Measurements from ENCODE around the gene GSN. TPM values are rescaled to one million over a fixed set of nuclear protein-coding genes. Genes with fewer than 3 reads are reported as not detected.

GSN gene
- total RNA-seq, 1 donor from 2014 or later, result 2,053 TPM

GRCh38 chr9:121230256-121230655 is 37.7 kb upstream of the GSN start:
- Histone ChIP-seq H3K36me3 (no peaks in the 10 kb centered on the region), H3K27ac (no peak overlapping the region), H3K27me3 (no peaks in the 10 kb centered on the region), H3K4me3 (no peak overlapping the region), H3K4me1 (no peaks in the 10 kb centered on the region), H3K9me3 (no peaks in the 10 kb centered on the region)
- intact Hi-C loops (cut with DNase I), result no loop called here
- TF ChIP-seq POLR2AphosphoS5 (IDR thresholded peaks at IDR 0.05; ENCODE audit: insufficient read depth in 1 of 2, low read depth in 1 of 2), result no peak
- TF ChIP-seq, protein P1, sequence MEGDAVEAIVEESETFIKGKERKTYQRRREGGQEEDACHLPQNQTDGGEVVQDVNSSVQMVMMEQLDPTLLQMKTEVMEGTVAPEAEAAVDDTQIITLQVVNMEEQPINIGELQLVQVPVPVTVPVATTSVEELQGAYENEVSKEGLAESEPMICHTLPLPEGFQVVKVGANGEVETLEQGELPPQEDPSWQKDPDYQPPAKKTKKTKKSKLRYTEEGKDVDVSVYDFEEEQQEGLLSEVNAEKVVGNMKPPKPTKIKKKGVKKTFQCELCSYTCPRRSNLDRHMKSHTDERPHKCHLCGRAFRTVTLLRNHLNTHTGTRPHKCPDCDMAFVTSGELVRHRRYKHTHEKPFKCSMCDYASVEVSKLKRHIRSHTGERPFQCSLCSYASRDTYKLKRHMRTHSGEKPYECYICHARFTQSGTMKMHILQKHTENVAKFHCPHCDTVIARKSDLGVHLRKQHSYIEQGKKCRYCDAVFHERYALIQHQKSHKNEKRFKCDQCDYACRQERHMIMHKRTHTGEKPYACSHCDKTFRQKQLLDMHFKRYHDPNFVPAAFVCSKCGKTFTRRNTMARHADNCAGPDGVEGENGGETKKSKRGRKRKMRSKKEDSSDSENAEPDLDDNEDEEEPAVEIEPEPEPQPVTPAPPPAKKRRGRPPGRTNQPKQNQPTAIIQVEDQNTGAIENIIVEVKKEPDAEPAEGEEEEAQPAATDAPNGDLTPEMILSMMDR (IDR thresholded peaks at IDR 0.05), result no peak
- no peak for TF ChIP-seq POLR2A (IDR thresholded peaks at IDR 0.05)
- DNase-seq (ENCODE audit: extremely low spot score in 2 of 2), result no peak

DNA sequence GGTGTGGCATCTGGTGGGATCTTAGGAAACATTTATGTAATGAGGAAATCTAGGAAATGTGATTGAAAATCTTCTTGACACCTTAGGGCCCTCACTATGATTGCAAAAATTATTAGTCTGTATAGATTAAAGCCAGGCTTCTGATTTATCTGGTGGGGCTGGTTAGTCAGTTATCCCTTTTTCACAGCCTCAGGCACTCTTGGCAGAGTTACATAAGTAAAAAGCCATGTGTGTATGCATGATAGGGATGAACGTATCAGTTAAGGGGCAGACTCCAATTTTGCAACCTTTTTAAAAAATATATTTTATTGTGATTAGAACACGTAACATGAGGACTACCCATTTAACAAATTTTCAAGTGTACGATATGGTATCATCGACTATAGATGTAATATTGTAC is 35.7 kb upstream of the GSN start:
- H3K27me3 ChIP-seq, result no peaks in the 10 kb centered on the region
- no peak overlapping the region for H3K27ac ChIP-seq
- no peak overlapping the region for H3K4me3 ChIP-seq
- TF ChIP-seq, protein P1 (IDR thresholded peaks at IDR 0.05), result no peak
- no peak for TF ChIP-seq POLR2A (IDR thresholded peaks at IDR 0.05)
- TF ChIP-seq POLR2AphosphoS5 (IDR thresholded peaks at IDR 0.05; ENCODE audit: insufficient read depth in 1 of 2, low read depth in 1 of 2), result no peak
- DNase-seq (ENCODE audit: extremely low spot score in 2 of 2), result no peak
- no peaks in the 10 kb centered on the region for H3K4me1 ChIP-seq
- intact Hi-C loops (cut with DNase I), result no loop called here
- H3K36me3 ChIP-seq, result no peaks in the 10 kb centered on the region
- H3K9me3 ChIP-seq, result no peaks in the 10 kb centered on the region

GRCh38 chr9:121233906-121234831 is 33.8 kb upstream of the GSN start:
- no peak overlapping the region for H3K4me3 ChIP-seq
- no peaks in the 10 kb centered on the region for H3K36me3 ChIP-seq
- intact Hi-C loops (cut with DNase I), result no loop called here
- DNase-seq (ENCODE audit: extremely low spot score in 2 of 2), result no peak
- no peaks in the 10 kb centered on the region for H3K27me3 ChIP-seq
- H3K9me3 ChIP-seq, result no peaks in the 10 kb centered on the region
- H3K27ac ChIP-seq, result no peak overlapping the region
- H3K4me1 ChIP-seq, result no peaks in the 10 kb centered on the region
- TF ChIP-seq, protein P1 (IDR thresholded peaks at IDR 0.05), result no peak
- TF ChIP-seq POLR2AphosphoS5 (IDR thresholded peaks at IDR 0.05; ENCODE audit: insufficient read depth in 1 of 2, low read depth in 1 of 2), result no peak
- TF ChIP-seq POLR2A (IDR thresholded peaks at IDR 0.05), result no peak

- intact Hi-C loops (cut with DNase I), result no loop called here
- no peaks in the 10 kb centered on the region for H3K36me3 ChIP-seq
These were observed 33.2 kb upstream of the GSN start for GRCh38 chr9:121234832-121235161.

More at GRCh38 chr9:121234832-121235161, 33.2 kb upstream of the GSN start:
- no peak overlapping the region for H3K4me3 ChIP-seq
- H3K4me1 ChIP-seq, result no peaks in the 10 kb centered on the region
- H3K27ac ChIP-seq, result no peak overlapping the region
- H3K9me3 ChIP-seq, result no peaks in the 10 kb centered on the region
- no peaks in the 10 kb centered on the region for H3K27me3 ChIP-seq
- no peak for DNase-seq (ENCODE audit: extremely low spot score in 2 of 2)
- TF ChIP-seq POLR2A (IDR thresholded peaks at IDR 0.05) (no peak), POLR2AphosphoS5 (IDR thresholded peaks at IDR 0.05; ENCODE audit: insufficient read depth in 1 of 2, low read depth in 1 of 2) (no peak)
- TF ChIP-seq, protein P1 (IDR thresholded peaks at IDR 0.05), result no peak

Measured in vagina (tissue), 2 donors.